SK-N-MC (cell line): ENCODE measurements around the gene DOCK1.

Experiments
- EZH2 ChIP-seq: fragments of 200-600 bp; sonication (generic); IDR thresholded peaks from one replicate; pipeline ENCODE4 v1.6.1; 2017; ENCODE audit warnings: antibody characterized with exemption
- FOXP2 ChIP-seq: optimal IDR thresholded peaks from 2 replicates; pipeline ENCODE3; 2011; ENCODE audit warnings: mild to moderate bottlenecking, moderate library complexity; ENCODE audit not compliant: insufficient read depth; ENCODE audit errors: extremely low read length, control extremely low read depth
- POLR2AphosphoS5 ChIP-seq: IDR thresholded peaks from 2 replicates; pipeline ENCODE4 v1.6.1; 2012; ENCODE audit warnings: mild to moderate bottlenecking, low read depth, low read length, borderline replicate concordance

GRCh38 chr10:126940670-126941310 is 35.6 kb downstream of the DOCK1 start:
- TF ChIP-seq EZH2 (no peak), POLR2AphosphoS5 (no peak), FOXP2 (no peak)
